Ecto neural progenitor cell (in vitro differentiated cells): ENCODE data around the gene AGAP1.

Experiments
- DNase-seq: peaks from one replicate; pipeline ENCODE4 v3.0.0-alpha.2; 2018; ENCODE audit warnings: low spot score

Gene AGAP1

GRCh38 chr2:235609321-235609720 lies 115.5 kb downstream of the AGAP1 start:
- no peak for DNase-seq

GRCh38 chr2:235609746-235610145 lies 115.9 kb downstream of the AGAP1 start:
- DNase-seq, result no peak

GRCh38 chr2:235610696-235611257 lies 116.9 kb downstream of the AGAP1 start:
- DNase-seq, result no peak

GRCh38 chr2:235611349-235611748 lies 117.5 kb downstream of the AGAP1 start:
- no peak for DNase-seq

- DNase-seq, result no peak
Measured at GRCh38 chr2:235611756-235612155, 117.9 kb downstream of the AGAP1 start.

GRCh38 chr2:235612181-235612950 lies 118.5 kb downstream of the AGAP1 start:
- no peak for DNase-seq

- no peak for DNase-seq
Measured at GRCh38 chr2:235613649-235614048, 119.8 kb downstream of the AGAP1 start.

- DNase-seq, result no peak
Measured at GRCh38 chr2:235614176-235614860, 120.5 kb downstream of the AGAP1 start.

GRCh38 chr2:235614900-235615712 lies 121.3 kb downstream of the AGAP1 start:
- no peak for DNase-seq

GRCh38 chr2:235616885-235617284 lies 123.0 kb downstream of the AGAP1 start:
- no peak for DNase-seq

GRCh38 chr2:235618039-235618438 lies 124.2 kb downstream of the AGAP1 start:
- no peak for DNase-seq

- DNase-seq, result no peak
Measured at GRCh38 chr2:235619544-235619943, 125.7 kb downstream of the AGAP1 start.

- no peak for DNase-seq
Measured at GRCh38 chr2:235621736-235622135, 127.9 kb downstream of the AGAP1 start.

GRCh38 chr2:235623111-235623510 lies 129.3 kb downstream of the AGAP1 start:
- DNase-seq, result no peak

- DNase-seq, result no peak
Measured at GRCh38 chr2:235623752-235624151, 129.9 kb downstream of the AGAP1 start.

GRCh38 chr2:235626658-235627057 lies 132.8 kb downstream of the AGAP1 start:
- DNase-seq, result no peak

GRCh38 chr2:235627682-235628081 lies 133.8 kb downstream of the AGAP1 start:
- no peak for DNase-seq

GRCh38 chr2:235630718-235631296 lies 137.0 kb downstream of the AGAP1 start:
- DNase-seq, result no peak

GRCh38 chr2:235634435-235635158 lies 140.8 kb downstream of the AGAP1 start:
- no peak for DNase-seq

- DNase-seq, result no peak
Measured at GRCh38 chr2:235636546-235636945, 142.7 kb downstream of the AGAP1 start.

- no peak for DNase-seq
Measured at GRCh38 chr2:235637896-235638295, 144.1 kb downstream of the AGAP1 start.
